Breast epithelium (tissue), 3 donors: ENCODE data around the gene FGF5.

Source experiments
- CTCF ChIP-seq, 3 donors: fragments of 450-650 bp; IDR thresholded peaks; one replicate each; pipeline ENCODE4 v1.5.1; 2016 to 2017; ENCODE audit warnings: antibody characterized with exemption in 3 of 3, mild to moderate bottlenecking in 3 of 3, moderate library complexity in 3 of 3
- POLR2A ChIP-seq: fragments of 450-650 bp; IDR thresholded peaks from one replicate; pipeline ENCODE4 v1.6.1; 2016; ENCODE audit warnings: antibody characterized with exemption, mild to moderate bottlenecking, moderate library complexity

- TF ChIP-seq CTCF (IDR thresholded peaks at IDR 0.05) (no peak), POLR2A (no peak)
Measured at GRCh38 chr4:80252953-80253352, 13.5 kb upstream of the FGF5 start.
